T-helper 1 cell treated with Interleukin-12 subunit alpha and Interleukin-12 subunit beta and Interleukin-4 antibody, amounts not matched to agents 30 ng/mL and 1 ng/mL, for 36 hours (primary cell): Measurements from ENCODE around the gene KLHL3. TPM values are rescaled to one million over a fixed set of nuclear protein-coding genes. Genes with fewer than 3 reads are reported as not detected.
"Not testable (repeated sequence)": the region's sequence is repeated elsewhere in the genome, so short reads cannot be mapped to it uniquely, and the experiment has no call there.

ENCODE experiments used
- intact Hi-C: fragments of 100-400 bp; cut with micrococcal nuclease; formaldehyde crosslinking; loops from one replicate; pipeline ENCODE4 v1.15.1; 2024
- total RNA-seq: library from RNA; stranded (reverse); gene quantifications from 2 replicates; pipeline ENCODE4 v1.2.3, GENCODE V29; 2022

Gene KLHL3
- total RNA-seq, 1 donor from 2014 or later: 3.8 TPM

GRCh38 chr5:137668637-137669036, 67.3 kb downstream of the KLHL3 start:
- intact Hi-C loops: no loop called here

GRCh38 chr5:137667341-137667740, 68.5 kb downstream of the KLHL3 start:
- intact Hi-C loops: no loop called here

- intact Hi-C loops: loop anchor here (1.0 kb wide), 1 partner anchor 68 kb away; no protein-coding TSS in a partner anchor
Measured at GRCh38 chr5:137666901-137667300, 69.0 kb downstream of the KLHL3 start.

GRCh38 chr5:137666461-137666850, 69.4 kb downstream of the KLHL3 start:
- intact Hi-C loops: loop anchor here (1.0 kb wide), 1 partner anchor 69 kb away; no protein-coding TSS in a partner anchor

- intact Hi-C loops: loop anchor here (1.0 kb wide), 1 partner anchor 69 kb away; no protein-coding TSS in a partner anchor
Measured at GRCh38 chr5:137665678-137666460, 70.0 kb downstream of the KLHL3 start.

- intact Hi-C loops: loop anchor here (1.0 kb wide), 4 partner anchors 31 to 473 kb away; no protein-coding TSS in a partner anchor
Measured at GRCh38 chr5:137660349-137660817, 75.5 kb downstream of the KLHL3 start.

GRCh38 chr5:137659209-137659608, 76.7 kb downstream of the KLHL3 start:
- intact Hi-C loops: no loop called here

GRCh38 chr5:137658324-137658723, 77.6 kb downstream of the KLHL3 start:
- intact Hi-C loops: no loop called here

- intact Hi-C loops: no loop called here
Measured at GRCh38 chr5:137657073-137657472, 78.8 kb downstream of the KLHL3 start.

- intact Hi-C loops: no loop called here
Measured at GRCh38 chr5:137656558-137656957, 79.3 kb downstream of the KLHL3 start.

GRCh38 chr5:137651022-137651421, 84.9 kb downstream of the KLHL3 start:
- intact Hi-C loops: no loop called here

GRCh38 chr5:137649228-137649935, 86.5 kb downstream of the KLHL3 start:
- intact Hi-C loops: no loop called here

- intact Hi-C loops: no loop called here
Measured at GRCh38 chr5:137648361-137648760, 87.5 kb downstream of the KLHL3 start.

GRCh38 chr5:137647401-137647800, 88.5 kb downstream of the KLHL3 start:
- intact Hi-C loops: no loop called here

GRCh38 chr5:137646761-137647160, 89.1 kb downstream of the KLHL3 start:
- intact Hi-C loops: no loop called here

GRCh38 chr5:137643081-137643480, 92.8 kb downstream of the KLHL3 start:
- intact Hi-C loops: not testable (repeated sequence)

GRCh38 chr5:137642091-137642490, 93.8 kb downstream of the KLHL3 start:
- intact Hi-C loops: no loop called here

- intact Hi-C loops: no loop called here
Measured at GRCh38 chr5:137641148-137641547, 94.7 kb downstream of the KLHL3 start.

GRCh38 chr5:137639645-137640044, 96.2 kb downstream of the KLHL3 start:
- intact Hi-C loops: no loop called here

- intact Hi-C loops: no loop called here
Measured at GRCh38 chr5:137638841-137639240, 97.0 kb downstream of the KLHL3 start.

GRCh38 chr5:137636830-137637714, 98.8 kb downstream of the KLHL3 start:
- intact Hi-C loops: no loop called here
